Measurements from ENCODE around the gene NADSYN1. TPM values are rescaled to one million over a fixed set of nuclear protein-coding genes. Genes with fewer than 3 reads are reported as not detected.
"Not testable (repeated sequence)": the region's sequence is repeated elsewhere in the genome, so short reads cannot be mapped to it uniquely, and the experiment has no call there.

NADSYN1 gene
- total RNA-seq, 2 donors from 2014 or later, result 133 to 178 TPM

DNA sequence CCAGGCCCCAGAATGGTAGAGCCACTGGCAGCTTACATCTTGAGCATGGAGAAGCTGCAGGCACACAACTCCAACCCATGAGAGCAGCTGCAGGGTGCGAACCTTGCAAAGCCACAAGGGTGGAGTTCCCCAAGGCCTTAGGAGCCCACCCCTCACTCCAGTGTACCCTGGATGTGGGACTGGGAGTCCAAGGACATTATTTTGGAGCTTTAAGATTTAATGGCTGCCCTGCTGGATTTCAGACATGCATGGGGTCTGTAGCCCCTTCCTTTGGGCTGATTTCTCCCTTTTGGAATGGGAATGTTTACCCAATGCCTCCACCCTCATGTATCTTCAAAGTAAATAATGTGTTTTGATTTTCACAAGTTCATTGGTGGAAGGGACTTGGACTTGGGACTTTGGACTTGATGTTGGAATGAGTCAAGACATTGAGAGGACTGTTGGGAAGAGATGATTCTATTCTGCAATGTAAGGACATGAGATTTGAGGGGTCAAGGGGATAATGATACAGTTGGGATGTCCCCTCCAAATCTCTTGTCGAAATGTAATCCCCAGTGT lies 73.0 kb downstream of the NADSYN1 start:
- TF ChIP-seq, protein P1, sequence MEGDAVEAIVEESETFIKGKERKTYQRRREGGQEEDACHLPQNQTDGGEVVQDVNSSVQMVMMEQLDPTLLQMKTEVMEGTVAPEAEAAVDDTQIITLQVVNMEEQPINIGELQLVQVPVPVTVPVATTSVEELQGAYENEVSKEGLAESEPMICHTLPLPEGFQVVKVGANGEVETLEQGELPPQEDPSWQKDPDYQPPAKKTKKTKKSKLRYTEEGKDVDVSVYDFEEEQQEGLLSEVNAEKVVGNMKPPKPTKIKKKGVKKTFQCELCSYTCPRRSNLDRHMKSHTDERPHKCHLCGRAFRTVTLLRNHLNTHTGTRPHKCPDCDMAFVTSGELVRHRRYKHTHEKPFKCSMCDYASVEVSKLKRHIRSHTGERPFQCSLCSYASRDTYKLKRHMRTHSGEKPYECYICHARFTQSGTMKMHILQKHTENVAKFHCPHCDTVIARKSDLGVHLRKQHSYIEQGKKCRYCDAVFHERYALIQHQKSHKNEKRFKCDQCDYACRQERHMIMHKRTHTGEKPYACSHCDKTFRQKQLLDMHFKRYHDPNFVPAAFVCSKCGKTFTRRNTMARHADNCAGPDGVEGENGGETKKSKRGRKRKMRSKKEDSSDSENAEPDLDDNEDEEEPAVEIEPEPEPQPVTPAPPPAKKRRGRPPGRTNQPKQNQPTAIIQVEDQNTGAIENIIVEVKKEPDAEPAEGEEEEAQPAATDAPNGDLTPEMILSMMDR (IDR thresholded peaks at IDR 0.05), result no peak

DNA sequence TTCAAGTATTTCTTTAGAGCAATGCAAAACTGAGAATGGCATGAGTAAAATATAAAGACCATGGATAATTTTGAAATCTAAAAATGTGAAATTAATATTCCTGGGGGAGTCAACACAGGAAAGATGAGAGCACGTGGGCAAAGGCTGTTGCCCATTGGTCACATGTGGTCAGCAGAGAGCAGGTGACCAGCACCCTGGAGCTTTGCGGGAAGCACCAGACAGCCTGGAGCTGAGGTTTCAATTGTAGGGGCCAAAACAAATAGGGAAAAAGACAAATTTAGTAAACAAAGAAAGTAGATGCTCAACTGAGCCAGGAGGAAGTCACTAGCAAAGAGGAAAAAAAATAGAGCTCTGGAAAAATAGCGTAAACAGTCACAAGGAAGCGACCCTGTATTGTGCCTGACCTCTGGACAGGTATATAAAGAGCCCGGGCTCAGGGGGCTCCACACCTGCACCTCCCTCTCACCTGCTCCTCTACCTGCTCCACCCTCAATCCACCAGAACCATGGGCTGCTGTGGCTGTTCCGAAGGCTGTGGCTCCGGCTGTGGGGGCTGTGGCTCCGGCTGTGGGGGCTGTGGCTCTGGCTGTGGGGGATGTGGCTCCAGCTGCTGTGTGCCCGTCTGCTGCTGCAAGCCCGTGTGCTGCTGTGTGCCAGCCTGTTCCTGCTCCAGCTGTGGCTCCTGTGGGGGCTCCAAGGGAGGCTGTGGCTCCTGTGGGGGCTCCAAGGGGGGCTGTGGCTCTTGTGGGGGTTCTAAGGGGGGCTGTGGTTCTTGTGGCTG lies 74.0 kb downstream of the NADSYN1 start, which contains the start of gene KRTAP5-7:
TSS of gene KRTAP5-7 (plus strand) at position 472 of the 780 bp plus-strand sequence. CDS start at position 506, 34 bp downstream.
- H3K27me3 ChIP-seq; DNase-seq; H3K9me3 ChIP-seq; H3K4me3 ChIP-seq; H3K27ac ChIP-seq; H3K36me3 ChIP-seq; H3K9ac ChIP-seq (ENCODE audit: low read depth in 2 of 2, low read length in 2 of 2); H3K4me1 ChIP-seq; intact Hi-C loops (cut with DNase I): not testable (repeated sequence)

More for the DNA sequence above, 73.0 kb downstream of the NADSYN1 start:
- Histone ChIP-seq H3K4me3 (no peak overlapping the region), H3K36me3 (no peaks in the 10 kb centered on the region), H3K27ac (no peak overlapping the region), H3K9me3 (no peaks in the 10 kb centered on the region), H3K27me3 (no peaks in the 10 kb centered on the region), H3K9ac (ENCODE audit: low read depth in 2 of 2, low read length in 2 of 2) (no peak overlapping the region), H3K4me1 (no peaks in the 10 kb centered on the region)
- intact Hi-C loops (cut with DNase I), result no loop called here
- no peak for DNase-seq

DNA sequence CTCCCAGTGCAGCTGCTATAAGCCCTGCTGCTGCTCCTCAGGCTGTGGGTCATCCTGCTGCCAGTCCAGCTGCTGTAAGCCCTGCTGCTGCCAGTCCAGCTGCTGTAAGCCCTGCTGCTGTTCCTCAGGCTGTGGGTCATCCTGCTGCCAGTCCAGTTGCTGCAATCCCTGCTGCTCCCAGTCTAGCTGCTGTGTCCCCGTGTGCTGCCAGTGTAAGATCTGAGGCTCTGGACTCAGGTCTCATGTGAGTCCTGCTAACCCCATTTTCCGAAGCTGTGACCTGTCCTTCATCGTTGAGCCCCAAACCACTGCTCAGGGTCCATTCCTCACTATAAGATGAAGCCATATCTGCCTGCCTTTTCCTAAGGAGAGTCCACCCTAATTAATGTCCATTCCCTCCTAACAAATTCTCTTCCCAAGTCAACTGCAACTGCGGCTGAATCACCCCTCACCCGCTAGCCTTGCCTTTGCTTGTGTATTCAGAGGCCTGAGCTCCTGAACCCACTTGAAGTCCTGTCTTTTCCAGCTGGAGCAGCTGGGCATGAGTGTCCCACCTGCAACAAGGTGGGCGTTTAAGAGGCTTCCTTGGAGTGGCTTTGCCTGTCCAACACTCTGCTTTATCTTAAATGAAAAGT lies 74.7 kb downstream of the NADSYN1 start:
- no peak overlapping the region for H3K9ac ChIP-seq (ENCODE audit: low read depth in 2 of 2, low read length in 2 of 2)
- no peaks in the 10 kb centered on the region for H3K9me3 ChIP-seq
- no peaks in the 10 kb centered on the region for H3K36me3 ChIP-seq
- H3K27me3 ChIP-seq, result no peaks in the 10 kb centered on the region
- no peak overlapping the region for H3K27ac ChIP-seq
- TF ChIP-seq, protein P1 (IDR thresholded peaks at IDR 0.05), result no peak
- intact Hi-C loops (cut with DNase I), result no loop called here
- no peaks in the 10 kb centered on the region for H3K4me1 ChIP-seq
- DNase-seq, result no peak
- H3K4me3 ChIP-seq, result no peak overlapping the region

DNA sequence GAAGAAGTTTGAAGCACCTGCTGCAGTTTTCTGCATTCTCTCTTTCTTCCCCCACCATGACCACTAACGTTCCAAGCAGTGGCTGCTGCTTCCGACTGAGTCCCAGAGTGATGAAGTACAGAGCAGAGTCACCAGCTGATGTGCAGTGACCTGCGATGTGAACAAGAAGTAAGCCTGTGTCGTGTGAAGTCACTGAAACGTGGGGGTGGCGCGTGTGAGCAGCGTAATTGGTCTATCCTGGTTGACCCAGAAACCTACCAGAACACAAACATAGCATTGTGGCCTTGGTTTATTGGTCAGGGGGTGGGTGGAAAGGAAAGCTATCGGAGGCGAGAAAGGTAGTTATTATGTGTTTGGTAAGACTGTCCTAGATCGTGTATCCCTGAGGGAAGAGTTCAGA lies 77.6 kb downstream of the NADSYN1 start:
- no peaks in the 10 kb centered on the region for H3K9me3 ChIP-seq
- no peak for DNase-seq
- H3K27me3 ChIP-seq, result no peaks in the 10 kb centered on the region
- H3K4me3 ChIP-seq, result no peak overlapping the region
- no peaks in the 10 kb centered on the region for H3K4me1 ChIP-seq
- TF ChIP-seq, protein P1 (IDR thresholded peaks at IDR 0.05), result no peak
- no peak overlapping the region for H3K9ac ChIP-seq (ENCODE audit: low read depth in 2 of 2, low read length in 2 of 2)
- H3K27ac ChIP-seq, result no peak overlapping the region
- H3K36me3 ChIP-seq, result no peaks in the 10 kb centered on the region
- intact Hi-C loops (cut with DNase I), result no loop called here

DNA sequence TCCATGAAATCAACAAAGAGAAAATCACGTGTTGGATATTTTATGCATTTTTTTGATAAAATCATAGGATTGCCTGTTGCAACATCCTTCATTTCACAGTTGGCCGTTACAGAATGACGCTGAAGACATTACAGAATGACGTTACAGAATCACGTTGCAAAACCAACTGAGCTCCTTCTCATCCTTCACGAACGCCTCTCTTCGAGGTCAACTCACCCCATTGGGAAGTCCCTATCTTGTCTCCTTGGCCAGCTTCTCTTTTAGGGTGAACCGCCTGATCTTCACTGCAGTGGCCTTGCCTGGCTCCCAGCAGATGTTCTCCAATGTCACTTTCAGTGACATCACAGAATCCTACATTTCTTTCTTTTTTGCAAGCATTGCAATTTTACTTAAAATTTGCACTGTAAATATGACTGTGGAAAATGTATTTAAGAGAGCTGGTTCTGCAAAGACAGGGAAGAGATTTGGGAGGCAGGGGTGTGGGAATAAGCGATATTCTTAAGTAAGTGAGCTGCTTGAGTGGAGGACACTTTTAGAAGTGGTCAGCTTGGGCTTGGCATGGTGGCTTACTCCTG lies 79.1 kb downstream of the NADSYN1 start:
- Histone ChIP-seq H3K27ac (no peak overlapping the region), H3K36me3 (no peaks in the 10 kb centered on the region), H3K9me3 (no peaks in the 10 kb centered on the region), H3K9ac (ENCODE audit: low read depth in 2 of 2, low read length in 2 of 2) (no peak overlapping the region), H3K27me3 (no peaks in the 10 kb centered on the region), H3K4me1 (no peaks in the 10 kb centered on the region), H3K4me3 (no peak overlapping the region)
- TF ChIP-seq, protein P1 (IDR thresholded peaks at IDR 0.05), result no peak
- DNase-seq, result no peak
- intact Hi-C loops (cut with DNase I), result no loop called here

DNA sequence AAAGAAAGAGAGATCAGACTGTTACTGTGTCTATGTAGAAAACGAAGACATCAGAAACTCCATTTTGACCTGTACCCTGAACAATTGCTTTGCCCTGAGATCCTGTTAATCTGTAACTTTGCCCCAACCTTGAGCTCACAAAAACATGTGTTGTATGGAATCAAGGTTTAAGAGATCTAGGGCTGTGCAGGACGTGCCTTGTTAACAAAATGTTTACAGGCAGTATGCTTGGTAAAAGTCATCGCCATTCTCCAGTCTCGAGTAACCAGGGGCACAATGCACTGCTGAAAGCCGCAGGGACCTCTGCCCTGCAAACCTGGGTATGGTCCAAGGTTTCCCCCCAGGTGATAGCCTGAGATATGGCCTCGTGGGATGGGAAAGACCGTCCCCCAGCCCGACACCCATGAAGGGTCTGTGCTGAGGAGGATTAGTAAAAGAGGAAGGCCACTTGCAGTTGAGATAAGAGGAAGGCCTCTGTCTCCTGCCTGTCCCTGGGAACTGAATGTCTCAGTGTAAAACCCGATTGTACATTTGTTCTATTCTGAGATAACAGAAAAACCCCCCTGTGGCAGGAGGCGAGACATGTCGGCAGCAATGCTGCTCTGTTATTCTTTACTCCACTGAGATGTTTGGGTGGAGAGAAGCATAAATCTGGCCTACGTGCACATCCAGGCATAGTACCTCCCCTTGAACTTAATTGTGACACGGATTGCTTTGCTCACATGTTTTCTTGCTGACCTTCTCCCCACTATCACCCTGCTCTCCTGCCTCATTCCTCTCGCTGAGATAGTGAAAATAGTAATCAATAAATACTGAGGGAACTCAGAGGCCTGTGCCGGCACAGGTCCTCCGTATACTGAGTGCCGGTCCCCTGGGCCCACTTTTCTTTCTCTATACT lies 82.0 kb downstream of the NADSYN1 start:
- intact Hi-C loops (cut with DNase I); DNase-seq; H3K36me3 ChIP-seq; H3K27me3 ChIP-seq; H3K9me3 ChIP-seq; H3K4me1 ChIP-seq; H3K9ac ChIP-seq (ENCODE audit: low read depth in 2 of 2, low read length in 2 of 2); H3K4me3 ChIP-seq; H3K27ac ChIP-seq: not testable (repeated sequence)
